OCI-LY7 (cell line): ENCODE data around the gene LAMP2. TPM values are rescaled to one million over a fixed set of nuclear protein-coding genes. Genes with fewer than 3 reads are reported as not detected.

Experiments used
- BruUV-seq: library from RNA; stranded (reverse); fragments of 400-500 nt; replicated peaks from 2 replicates; lab custom pipeline; 2021; lab: Mats Ljungman, UMichigan
- CTCF ChIA-PET: fragments of 300-600 bp; sonication (Branson Sonifier 250); formaldehyde crosslinking; loops from one replicate; lab custom pipeline; 2022; ENCODE audit warnings: antibody characterized with exemption; ENCODE audit not compliant: unreplicated experiment; lab: Charles Lee
- POLR2A ChIA-PET: fragments of 300-600 bp; sonication (Branson Sonifier 250); formaldehyde crosslinking; loops from one replicate; lab custom pipeline; 2022; ENCODE audit warnings: antibody characterized with exemption; lab: Charles Lee
- DNase-seq: peaks from one replicate; pipeline ENCODE4 v3.0.0-alpha.2; 2015; ENCODE audit warnings: low spot score
- H2AFZ ChIP-seq: fragments of 200-600 bp; sonication (generic), shearing (Covaris generic); 2 replicates; pipeline ENCODE4 v1.6.1; 2014; ENCODE audit warnings: mild to moderate bottlenecking, antibody characterized with exemption, low read length, moderate library complexity
- H3K27ac ChIP-seq: fragments of 200-600 bp; sonication (generic); 2 replicates; pipeline ENCODE4 v1.5.1; 2014; ENCODE audit warnings: mixed run types, low read depth, mild to moderate bottlenecking, moderate library complexity, low read length, inconsistent platforms; ENCODE audit not compliant: poor library complexity, severe bottlenecking
- H3K36me3 ChIP-seq: fragments of 200-600 bp; sonication (generic); 2 replicates; pipeline ENCODE4 v1.6.1; 2014; ENCODE audit warnings: mild to moderate bottlenecking, antibody characterized with exemption, low read length, moderate library complexity, mixed read lengths; ENCODE audit not compliant: insufficient read depth
- H3K4me1 ChIP-seq: fragments of 200-600 bp; sonication (generic); 2 replicates; pipeline ENCODE4 v1.5.1; 2014; ENCODE audit warnings: mild to moderate bottlenecking, low read length; ENCODE audit not compliant: insufficient read depth, poor library complexity, severe bottlenecking
- H3K4me2 ChIP-seq: fragments of 200-600 bp; sonication (generic); 2 replicates; pipeline ENCODE4 v1.6.1; 2014; ENCODE audit warnings: mild to moderate bottlenecking, low read length
- H3K4me3 ChIP-seq: fragments of 200-600 bp; sonication (generic); 2 replicates; pipeline ENCODE4 v1.5.1; 2014; ENCODE audit warnings: mild to moderate bottlenecking, low read depth, low read length; ENCODE audit not compliant: poor library complexity, severe bottlenecking
- H3K79me2 ChIP-seq: fragments of 200-600 bp; sonication (generic); 2 replicates; pipeline ENCODE4 v1.6.1; 2016; ENCODE audit warnings: low read depth, mild to moderate bottlenecking, low read length, moderate library complexity, mixed read lengths; ENCODE audit not compliant: insufficient read depth
- H3K9me2 ChIP-seq: fragments of 200-600 bp; sonication (generic); 2 replicates; pipeline ENCODE4 v1.6.1; 2016; ENCODE audit warnings: mild to moderate bottlenecking, low read length, mixed read lengths; ENCODE audit not compliant: insufficient read depth
- H3K9me3 ChIP-seq: fragments of 200-600 bp; sonication (generic); 2 replicates; pipeline ENCODE4 v1.6.1; 2014; ENCODE audit warnings: mild to moderate bottlenecking, mixed run types, low read length, mixed read lengths
- H4K20me1 ChIP-seq: fragments of 200-600 bp; sonication (generic); 2 replicates; pipeline ENCODE4 v1.6.1; 2014; ENCODE audit warnings: mild to moderate bottlenecking, antibody characterized with exemption, low read length, moderate library complexity, mixed read lengths; ENCODE audit not compliant: insufficient read depth
- CTCF ChIP-seq: fragments of 200-600 bp; sonication (generic); conservative IDR thresholded peaks from 2 replicates; pipeline ENCODE4 v1.5.1; 2014; ENCODE audit warnings: mild to moderate bottlenecking, antibody characterized with exemption, low read length, moderate library complexity, mixed read lengths
- EZH2phosphoT487 ChIP-seq: fragments of 200-600 bp; sonication (generic); IDR thresholded peaks from 2 replicates; pipeline ENCODE4 v1.6.1; 2018; ENCODE audit warnings: low read depth, borderline replicate concordance, mild to moderate bottlenecking, mixed run types, antibody characterized with exemption, low read length, moderate library complexity, mixed read lengths
- intact Hi-C: fragments of 100-400 bp; cut with micrococcal nuclease; formaldehyde crosslinking; loops from one replicate; pipeline ENCODE4 v1.10.0; 2022; ENCODE audit not compliant: unreplicated experiment
- total RNA-seq, 2 experiments: library from RNA; depleted of rRNA in 1 of 2; stranded (reverse); fragments of >200 nt in 1 of 2; shearing (Covaris generic) in 1 of 2; gene quantifications; 2 replicates each; pipeline ENCODE4 v1.2.3, GENCODE V29; 2014 to 2022

LAMP2 gene
- total RNA-seq, 2 experiments from 2014 or later: 17.9 to 39.6 TPM

DNA sequence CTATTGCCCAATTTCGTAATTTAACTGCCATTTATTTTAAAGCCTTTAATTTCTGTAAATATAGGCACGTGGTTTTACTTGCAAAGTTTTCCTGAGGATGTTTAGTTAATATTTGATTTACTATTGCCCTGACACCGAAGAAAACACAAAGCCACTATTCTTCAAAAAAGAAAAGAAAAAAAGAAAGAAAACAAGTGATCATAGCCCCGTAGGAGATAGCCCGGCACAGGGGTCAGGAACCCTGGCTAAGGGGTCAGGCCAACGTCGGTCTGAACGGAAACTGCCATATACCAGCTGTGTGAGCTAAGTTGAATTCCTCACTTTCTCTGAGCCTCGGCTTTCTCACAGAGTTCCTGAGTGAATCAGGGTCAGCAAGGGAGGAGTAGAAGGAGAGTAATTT, 17.7 kb upstream of the LAMP2 start:
- Histone ChIP-seq H3K27ac (no peak overlapping the region), H3K4me2 (no peak overlapping the region), H3K4me1 (peaks cover 7% of the 10 kb centered on the region), H4K20me1 (no peaks in the 10 kb centered on the region), H3K9me2 (no peaks in the 10 kb centered on the region), H2AFZ (no peak overlapping the region), H3K79me2 (no peaks in the 10 kb centered on the region), H3K4me3 (no peak overlapping the region), H3K36me3 (no peaks in the 10 kb centered on the region), H3K9me3 (no peaks in the 10 kb centered on the region)
- DNase-seq: no peak
- no TSS peak for BruUV-seq
- ChIA-PET CTCF (interaction anchor here (1.1 to 1.2 kb wide), 2 partner anchors 18 to 178 kb away, joined by 3 read pairs; partner anchors contain the start of gene LAMP2), POLR2A (interaction anchor here (0.7 kb wide), 1 partner anchor 15 kb away, joined by 5 read pairs; no protein-coding TSS in a partner anchor)
- TF ChIP-seq CTCF (no peak), EZH2phosphoT487 (no peak)
- intact Hi-C loops: no loop called here

GRCh38 chrX:120485638-120486520, 16.8 kb upstream of the LAMP2 start:
- POLR2A ChIA-PET: interaction anchor here (0.7 to 0.9 kb wide), 3 partner anchors 17 to 273 kb away, joined by 3 to 5 read pairs (median 4); partner anchors contain the start of genes CUL4B and LAMP2
- DNase-seq: peak; percentile 52
- TF ChIP-seq CTCF (peak; percentile 69), EZH2phosphoT487 (no peak)
- H3K9me3 ChIP-seq: no peaks in the 10 kb centered on the region
- CTCF ChIA-PET: interaction anchor here (0.7 to 1.2 kb wide), 5 partner anchors 17 to 267 kb away, joined by 3 to 4 read pairs (median 3); partner anchors contain the start of gene LAMP2
- TSS peak; percentile 80 for BruUV-seq
- no peaks in the 10 kb centered on the region for H3K79me2 ChIP-seq
- intact Hi-C loops: loop anchor here (1.0 kb wide), 1 partner anchor 17 kb away; the partner anchor contains the start of gene LAMP2
- H3K27ac ChIP-seq: no peak overlapping the region
- H3K4me1 ChIP-seq: peaks cover 7% of the 10 kb centered on the region
- H3K36me3 ChIP-seq: no peaks in the 10 kb centered on the region
- no peaks in the 10 kb centered on the region for H3K9me2 ChIP-seq
- peak overlapping the region; percentile 46; the same call in 1 of the 2 replicates for H3K4me2 ChIP-seq
- no peak overlapping the region for H3K4me3 ChIP-seq
- H4K20me1 ChIP-seq: no peaks in the 10 kb centered on the region
- H2AFZ ChIP-seq: peak overlapping the region; percentile 74
